Omental fat pad (tissue), 4 donors: ENCODE results near the gene C1orf174. TPM values are rescaled to one million over a fixed set of nuclear protein-coding genes. Genes with fewer than 3 reads are reported as not detected.

Experiments used
- ATAC-seq: fragments of 150-250 bp; one replicate; pipeline ENCODE4 v1.9.1; 2016; ENCODE audit warnings: mild to moderate bottlenecking, moderate library complexity; ENCODE audit not compliant: low FRiP score
- DNase-seq: peaks from one replicate; pipeline ENCODE4 v3.0.0-alpha.2; 2019; ENCODE audit warnings: low spot score
- total RNA-seq, 4 donors: library from RNA; depleted of rRNA; stranded (reverse); fragments of >200 nt; gene quantifications; one replicate each; pipeline ENCODE4 v1.1.0, GENCODE V29; 2016
- TF ChIP-seq, protein P1 (sequence below), 3 donors: fragments of 450-650 bp; IDR thresholded peaks; one replicate each; pipeline ENCODE4 v1.5.1; 2016 to 2017; ENCODE audit warnings: antibody characterized with exemption in 3 of 3, mild to moderate bottlenecking in 3 of 3, moderate library complexity in 2 of 3

Gene C1orf174
- total RNA-seq, 4 donors from 2014 or later: 14.2 to 20.6 (median 19.0) TPM

DNA sequence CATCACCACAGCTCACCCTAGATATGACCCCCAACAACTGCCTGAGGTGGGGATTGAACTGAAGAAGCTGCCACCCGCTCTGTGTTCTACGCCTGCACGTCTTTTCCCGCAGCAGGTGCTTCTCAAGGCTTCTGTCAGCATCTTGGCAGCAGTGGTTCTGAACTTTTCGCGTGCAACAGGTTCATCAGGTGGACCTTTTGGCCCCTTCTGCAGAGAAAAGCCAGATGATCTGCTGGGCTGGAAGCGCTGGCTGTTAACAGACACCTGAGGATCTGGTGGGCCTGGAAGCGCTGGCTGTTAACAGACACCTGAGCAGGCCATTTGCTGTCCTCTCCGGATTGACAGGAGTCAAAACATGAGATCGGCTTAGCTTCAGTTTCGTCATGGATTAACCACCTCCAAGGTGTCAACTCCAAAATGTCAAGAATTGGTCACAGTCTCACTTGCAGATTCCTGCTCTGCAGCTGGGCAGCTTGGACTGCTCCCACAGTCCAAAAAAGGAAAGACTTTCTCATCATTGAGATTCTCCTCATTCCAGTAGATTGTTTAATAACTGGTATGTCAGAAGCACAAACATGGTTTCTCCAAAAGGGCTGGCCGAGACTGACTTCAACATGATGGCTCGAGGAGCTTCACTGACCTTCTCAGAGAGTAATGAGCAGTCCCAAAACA, 4.7 kb downstream of the C1orf174 start:
- DNase-seq (no peak), ATAC-seq (no peak)
- TF ChIP-seq, protein P1, sequence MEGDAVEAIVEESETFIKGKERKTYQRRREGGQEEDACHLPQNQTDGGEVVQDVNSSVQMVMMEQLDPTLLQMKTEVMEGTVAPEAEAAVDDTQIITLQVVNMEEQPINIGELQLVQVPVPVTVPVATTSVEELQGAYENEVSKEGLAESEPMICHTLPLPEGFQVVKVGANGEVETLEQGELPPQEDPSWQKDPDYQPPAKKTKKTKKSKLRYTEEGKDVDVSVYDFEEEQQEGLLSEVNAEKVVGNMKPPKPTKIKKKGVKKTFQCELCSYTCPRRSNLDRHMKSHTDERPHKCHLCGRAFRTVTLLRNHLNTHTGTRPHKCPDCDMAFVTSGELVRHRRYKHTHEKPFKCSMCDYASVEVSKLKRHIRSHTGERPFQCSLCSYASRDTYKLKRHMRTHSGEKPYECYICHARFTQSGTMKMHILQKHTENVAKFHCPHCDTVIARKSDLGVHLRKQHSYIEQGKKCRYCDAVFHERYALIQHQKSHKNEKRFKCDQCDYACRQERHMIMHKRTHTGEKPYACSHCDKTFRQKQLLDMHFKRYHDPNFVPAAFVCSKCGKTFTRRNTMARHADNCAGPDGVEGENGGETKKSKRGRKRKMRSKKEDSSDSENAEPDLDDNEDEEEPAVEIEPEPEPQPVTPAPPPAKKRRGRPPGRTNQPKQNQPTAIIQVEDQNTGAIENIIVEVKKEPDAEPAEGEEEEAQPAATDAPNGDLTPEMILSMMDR (IDR thresholded peaks at IDR 0.05): no peak

- ATAC-seq: no peak
- TF ChIP-seq, protein P1 (IDR thresholded peaks at IDR 0.05): no peak
- DNase-seq: no peak
Measured at GRCh38 chr1:3894626-3895278, 5.3 kb downstream of the C1orf174 start.

DNA sequence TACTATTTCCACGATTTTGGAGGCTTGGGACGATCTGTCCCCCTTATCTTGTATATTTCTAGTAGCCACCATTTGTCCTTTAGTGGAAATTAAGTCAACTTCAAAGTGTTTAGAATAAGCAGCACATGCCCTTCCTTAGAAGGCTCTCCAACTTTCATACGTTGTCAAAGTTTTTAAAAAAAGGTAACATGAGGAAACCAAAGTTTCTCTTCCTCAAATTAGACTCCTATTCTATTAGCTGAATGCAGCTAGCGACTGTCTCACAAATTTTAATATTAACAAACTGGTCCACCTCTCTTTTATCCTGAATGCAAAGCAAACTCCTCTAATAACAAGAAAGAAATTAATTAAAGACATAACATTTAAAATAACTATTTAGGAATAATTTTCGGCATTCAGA, 6.9 kb downstream of the C1orf174 start:
- TF ChIP-seq, protein P1 (IDR thresholded peaks at IDR 0.05): no peak
- ATAC-seq (no peak), DNase-seq (no peak)

- no peak for ATAC-seq
- TF ChIP-seq, protein P1 (IDR thresholded peaks at IDR 0.05): no peak
- DNase-seq: no peak
Measured at GRCh38 chr1:3892748-3893147, 7.3 kb downstream of the C1orf174 start.

DNA sequence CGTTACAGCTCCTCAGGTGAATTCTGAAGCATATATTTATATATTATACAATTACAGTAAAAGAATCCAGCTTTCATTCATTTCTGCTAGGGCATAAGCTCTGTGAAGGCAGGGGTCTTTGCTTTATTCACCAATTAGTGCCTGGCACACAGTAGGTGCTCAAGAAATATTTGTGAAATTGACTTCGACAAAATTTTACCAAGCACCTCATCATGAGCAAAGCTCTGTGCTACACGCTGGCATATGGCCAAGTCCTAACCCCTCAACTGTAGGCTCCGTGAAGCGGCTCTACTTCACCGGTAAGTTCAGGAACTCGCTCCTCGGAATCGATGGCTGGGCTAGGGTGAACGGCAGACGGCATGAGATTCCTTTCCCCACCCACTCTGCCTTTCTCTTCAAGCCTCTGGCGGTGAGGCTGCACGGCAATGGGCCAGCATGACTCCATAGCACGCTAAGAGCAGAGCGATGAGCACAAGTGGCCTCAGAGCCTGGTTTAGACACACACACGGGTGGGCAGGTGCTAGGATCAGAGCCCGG, 8.7 kb downstream of the C1orf174 start:
- TF ChIP-seq, protein P1 (IDR thresholded peaks at IDR 0.05): no peak
- DNase-seq (no peak), ATAC-seq (no peak)

DNA sequence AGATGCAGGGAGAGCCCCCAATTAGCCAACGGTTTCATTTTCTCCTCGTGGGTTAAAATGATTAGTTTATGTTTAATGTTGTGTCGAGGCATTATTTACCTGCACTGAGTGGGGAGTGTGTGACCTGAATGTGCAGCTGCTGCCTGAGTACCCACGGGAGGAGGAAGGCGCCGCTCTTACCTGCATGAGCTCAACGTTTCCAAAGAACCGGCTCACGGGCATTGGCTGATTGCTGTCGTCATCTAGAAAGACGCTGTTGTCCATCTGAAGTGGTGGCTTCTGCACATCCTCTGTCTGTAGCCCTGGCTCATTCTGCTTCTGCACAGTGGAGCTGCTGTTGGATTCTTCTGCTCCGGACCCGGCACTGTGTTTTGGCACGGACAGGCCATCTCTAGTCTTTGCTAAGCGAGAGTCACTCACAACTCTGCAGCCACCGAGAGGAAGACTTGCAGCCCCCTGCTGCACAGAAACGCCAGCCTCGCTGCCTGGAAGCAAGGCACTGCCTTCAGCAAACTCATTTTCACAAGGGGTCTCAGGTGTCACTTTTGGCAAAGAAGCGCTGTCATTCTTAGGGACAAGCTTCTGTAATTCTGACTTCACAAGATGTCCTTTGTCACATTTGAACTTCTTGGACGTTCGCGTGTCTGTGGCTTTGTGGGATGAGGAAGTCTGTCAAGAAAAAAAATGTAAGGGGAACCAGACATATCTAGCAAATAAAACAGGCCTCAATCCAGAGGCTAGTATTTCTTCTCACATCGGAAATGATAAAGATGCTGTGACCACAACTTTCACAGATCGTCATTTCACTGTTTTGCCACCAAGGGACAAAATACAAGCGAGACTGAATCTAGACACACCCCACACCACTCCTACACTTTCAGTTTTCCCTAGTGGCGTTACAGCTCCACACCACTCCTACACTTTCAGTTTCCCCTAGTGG, 9.4 kb downstream of the C1orf174 start:
- no peak for DNase-seq
- ATAC-seq: no peak
- TF ChIP-seq, protein P1 (IDR thresholded peaks at IDR 0.05): no peak
